ENCODE measurements around the gene NTHL1.

- TF ChIP-seq, protein P1, sequence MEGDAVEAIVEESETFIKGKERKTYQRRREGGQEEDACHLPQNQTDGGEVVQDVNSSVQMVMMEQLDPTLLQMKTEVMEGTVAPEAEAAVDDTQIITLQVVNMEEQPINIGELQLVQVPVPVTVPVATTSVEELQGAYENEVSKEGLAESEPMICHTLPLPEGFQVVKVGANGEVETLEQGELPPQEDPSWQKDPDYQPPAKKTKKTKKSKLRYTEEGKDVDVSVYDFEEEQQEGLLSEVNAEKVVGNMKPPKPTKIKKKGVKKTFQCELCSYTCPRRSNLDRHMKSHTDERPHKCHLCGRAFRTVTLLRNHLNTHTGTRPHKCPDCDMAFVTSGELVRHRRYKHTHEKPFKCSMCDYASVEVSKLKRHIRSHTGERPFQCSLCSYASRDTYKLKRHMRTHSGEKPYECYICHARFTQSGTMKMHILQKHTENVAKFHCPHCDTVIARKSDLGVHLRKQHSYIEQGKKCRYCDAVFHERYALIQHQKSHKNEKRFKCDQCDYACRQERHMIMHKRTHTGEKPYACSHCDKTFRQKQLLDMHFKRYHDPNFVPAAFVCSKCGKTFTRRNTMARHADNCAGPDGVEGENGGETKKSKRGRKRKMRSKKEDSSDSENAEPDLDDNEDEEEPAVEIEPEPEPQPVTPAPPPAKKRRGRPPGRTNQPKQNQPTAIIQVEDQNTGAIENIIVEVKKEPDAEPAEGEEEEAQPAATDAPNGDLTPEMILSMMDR (conservative IDR thresholded peaks at IDR 0.05; ENCODE audit: low read depth in 2 of 2) = no peak
- TF ChIP-seq EZH2 (IDR thresholded peaks at IDR 0.05; ENCODE audit: low read depth, unreplicated experiment) = no peak
- no peak for TF ChIP-seq REST (IDR thresholded peaks at IDR 0.05; ENCODE audit: unreplicated experiment)
- no peak for TF ChIP-seq STAT1 (IDR thresholded peaks at IDR 0.05; ENCODE audit: unreplicated experiment)
- TF ChIP-seq ZNF331 (CRISPR knock-in tag; IDR thresholded peaks at IDR 0.05; ENCODE audit: low read depth) = no peak
- no peak; the same call in 1 of the 2 replicates for TF ChIP-seq POLR2AphosphoS5 (IDR thresholded peaks at IDR 0.05; ENCODE audit: low read depth)
- TF ChIP-seq NANOG (IDR thresholded peaks at IDR 0.05; ENCODE audit: borderline replicate concordance) = no peak
- TF ChIP-seq EZH2phosphoT487 (IDR thresholded peaks at IDR 0.05; ENCODE audit: unreplicated experiment) = no peak
- no peak for TF ChIP-seq JUNB (IDR thresholded peaks at IDR 0.05; ENCODE audit: unreplicated experiment)
- no peak for TF ChIP-seq CREB1 (CRISPR knock-in tag; IDR thresholded peaks at IDR 0.05; ENCODE audit: low read depth)
- TF ChIP-seq ZNF114 (CRISPR knock-in tag; IDR thresholded peaks at IDR 0.05) = no peak
These were observed 54.8 kb downstream of the NTHL1 start for GRCh38 chr16:1992704-1993317.

Data from GM23338 (cell line).